Raji (cell line): ENCODE results near the gene ZNF408.

Experiments
- POLR2A ChIP-seq: IDR thresholded peaks from 2 replicates; pipeline ENCODE4 v1.6.1; 2011; ENCODE audit warnings: low read depth, low read length, control low read depth; ENCODE audit not compliant: insufficient read depth

ZNF408 gene

GRCh38 chr11:46729110-46730027 is 28.5 kb downstream of the ZNF408 start:
- TF ChIP-seq POLR2A = no peak

DNA sequence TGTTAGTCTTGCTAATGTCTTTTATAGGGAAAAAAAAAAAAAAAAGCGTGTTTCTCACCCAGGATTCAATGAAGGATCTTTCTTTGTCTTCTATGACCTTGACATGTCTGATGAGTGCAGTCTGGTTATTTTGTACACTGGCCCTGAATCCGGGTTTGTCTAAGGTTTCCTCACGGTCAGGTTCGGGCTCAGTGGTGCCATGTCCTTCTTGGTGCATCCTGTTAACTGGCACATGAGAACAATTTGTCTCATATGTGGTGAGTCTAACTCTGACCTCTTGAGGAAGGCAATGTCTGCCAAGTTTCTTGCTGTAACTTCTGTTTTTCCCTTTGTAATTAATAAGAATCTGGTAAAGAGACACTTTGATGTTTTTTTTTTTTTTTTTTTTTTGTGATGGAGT is 30.7 kb downstream of the ZNF408 start:
- no peak for TF ChIP-seq POLR2A

DNA sequence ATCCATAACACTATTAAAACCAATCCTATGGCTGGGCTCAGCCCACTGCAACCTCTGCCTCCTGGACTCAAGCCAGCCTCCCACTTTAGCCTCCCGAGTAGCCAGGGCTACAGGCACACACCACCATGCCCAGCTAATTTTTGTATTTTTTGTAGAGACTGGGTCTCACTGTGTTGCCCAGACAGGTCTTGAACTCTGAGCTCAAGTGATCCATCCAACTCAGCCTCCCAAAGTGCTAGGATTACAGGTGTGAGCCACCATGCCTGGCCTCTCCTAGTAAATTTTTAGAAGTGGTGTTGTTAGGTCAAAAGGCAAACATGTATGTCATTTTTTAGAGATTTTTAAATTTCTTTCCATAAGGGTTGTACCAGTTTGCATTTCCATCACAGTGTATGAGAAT is 32.4 kb downstream of the ZNF408 start:
- no peak for TF ChIP-seq POLR2A

DNA sequence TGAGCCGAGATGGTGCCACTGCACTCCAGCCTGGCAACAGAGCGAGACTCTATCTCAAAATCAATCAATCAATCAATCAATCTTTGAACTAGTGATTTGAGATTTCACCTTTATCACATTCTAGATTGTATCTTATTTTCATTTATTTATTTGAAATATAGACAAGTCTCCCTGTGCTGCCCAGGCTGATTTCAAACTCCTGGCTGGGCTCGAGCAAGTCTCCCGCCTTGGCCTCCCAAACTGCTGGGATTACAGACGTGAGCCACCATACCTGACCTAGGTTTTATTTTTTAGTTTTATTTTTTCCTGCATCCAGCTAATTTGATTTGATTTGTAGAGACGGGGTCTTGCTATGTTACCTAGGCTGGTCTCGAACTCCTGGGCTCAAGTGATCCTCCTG is 35.3 kb downstream of the ZNF408 start:
- no peak for TF ChIP-seq POLR2A

GRCh38 chr11:46736615-46737014 is 35.8 kb downstream of the ZNF408 start:
- TF ChIP-seq POLR2A = no peak

- no peak for TF ChIP-seq POLR2A
These were observed 36.9 kb downstream of the ZNF408 start for GRCh38 chr11:46737699-46738098.

DNA sequence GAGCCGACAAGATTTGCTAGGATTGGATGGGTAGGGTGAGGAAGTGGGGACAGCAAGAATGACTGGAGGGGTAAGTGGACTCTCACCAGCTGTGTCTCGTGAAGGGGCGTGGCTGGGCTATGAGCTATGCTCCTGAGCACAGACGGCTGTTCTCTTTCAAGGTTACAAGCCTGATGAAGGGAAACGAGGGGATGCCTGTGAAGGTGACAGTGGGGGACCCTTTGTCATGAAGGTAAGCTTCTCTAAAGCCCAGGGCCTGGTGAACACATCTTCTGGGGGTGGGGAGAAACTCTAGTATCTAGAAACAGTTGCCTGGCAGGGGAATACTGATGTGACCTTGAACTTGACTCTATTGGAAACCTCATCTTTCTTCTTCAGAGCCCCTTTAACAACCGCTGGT is 38.1 kb downstream of the ZNF408 start:
- TF ChIP-seq POLR2A = no peak

GRCh38 chr11:46741600-46742484 is 41.0 kb downstream of the ZNF408 start:
- no peak for TF ChIP-seq POLR2A

- TF ChIP-seq POLR2A = no peak
These were observed 42.2 kb downstream of the ZNF408 start for GRCh38 chr11:46743043-46743442.

GRCh38 chr11:46743693-46744339 is 43.0 kb downstream of the ZNF408 start:
- no peak for TF ChIP-seq POLR2A

- no peak for TF ChIP-seq POLR2A
These were observed 44.5 kb downstream of the ZNF408 start for GRCh38 chr11:46745328-46745727.

DNA sequence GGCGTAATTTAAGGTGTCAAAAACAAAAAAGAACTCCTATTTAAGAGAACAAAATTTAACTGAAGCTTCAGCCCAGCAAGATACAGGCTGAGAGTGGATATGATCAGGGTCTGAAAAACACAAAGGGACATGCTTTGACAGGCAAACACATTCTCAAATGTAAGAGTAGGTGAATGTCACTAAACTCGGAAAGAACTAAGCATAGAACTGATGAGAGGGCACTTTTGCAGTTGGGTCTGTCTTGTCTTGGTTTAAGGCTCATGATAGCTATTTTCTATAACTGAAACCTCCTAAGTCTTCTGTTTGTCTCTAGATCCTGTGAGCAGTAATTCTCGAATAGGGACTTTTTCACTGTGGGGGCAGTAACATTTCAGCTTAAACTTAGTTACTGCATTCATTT is 45.2 kb downstream of the ZNF408 start:
- no peak for TF ChIP-seq POLR2A

DNA sequence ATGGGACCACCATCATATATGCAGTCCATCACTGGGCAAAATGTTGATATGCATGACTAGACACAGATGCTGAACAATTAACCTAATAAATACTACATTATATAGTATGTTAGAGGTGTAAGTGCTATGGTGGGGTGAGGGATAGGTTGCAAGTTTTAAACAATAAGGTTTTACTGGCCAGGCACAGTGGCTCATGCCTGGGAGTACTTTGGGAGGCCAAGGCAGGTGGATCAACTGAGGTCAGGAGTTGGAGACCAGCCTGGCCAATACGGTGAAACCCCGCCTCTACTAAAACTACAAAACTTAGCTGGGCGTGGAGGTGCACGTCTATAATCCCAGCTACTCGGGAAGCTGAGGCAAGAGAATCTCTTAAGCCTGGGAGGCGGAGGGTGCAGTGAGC is 46.3 kb downstream of the ZNF408 start:
- no peak for TF ChIP-seq POLR2A
